ENCODE measurements around the gene RAD9B. TPM values are rescaled to one million over a fixed set of nuclear protein-coding genes. Genes with fewer than 3 reads are reported as not detected.
"Not testable (repeated sequence)": the region's sequence is repeated elsewhere in the genome, so short reads cannot be mapped to it uniquely, and the experiment has no call there.

Gene RAD9B
- total RNA-seq, 1 donor from 2014 or later = 0.26 TPM

DNA sequence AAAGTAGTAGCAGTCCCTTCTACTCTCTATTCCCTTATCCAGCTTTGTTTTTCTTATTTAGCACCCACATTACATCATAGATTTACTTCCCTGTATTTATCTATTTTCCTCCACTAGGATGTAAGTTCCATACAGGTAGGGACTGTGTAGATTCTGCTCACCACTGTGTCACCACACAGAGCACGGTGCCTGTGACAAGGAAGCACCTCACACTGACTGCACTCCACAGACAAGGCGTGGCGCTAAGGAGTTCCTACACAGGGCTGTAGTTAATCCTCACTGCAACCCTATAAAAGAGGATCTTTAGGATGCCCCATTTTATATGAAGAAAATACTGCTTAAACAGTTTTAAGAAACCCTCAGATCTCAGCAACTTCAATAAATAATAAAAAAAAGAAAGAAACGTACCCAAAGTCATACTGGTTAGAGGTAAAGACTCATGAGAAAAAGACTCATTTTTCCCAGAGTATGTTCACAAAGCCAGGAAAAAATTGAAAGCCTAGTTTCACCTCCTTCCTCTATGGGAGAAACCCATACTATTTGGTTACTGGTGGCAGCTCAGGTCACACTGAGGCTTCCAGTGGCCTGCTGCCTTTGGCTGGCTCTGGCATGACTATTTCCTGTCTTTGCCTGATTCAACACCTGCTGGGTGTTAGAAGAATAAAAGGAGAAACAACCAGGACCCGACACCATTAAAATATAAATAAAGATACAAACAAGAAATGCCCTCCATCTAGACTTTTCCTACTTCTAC, 36.9 kb downstream of the RAD9B start:
- no peak for TF ChIP-seq CTCF (IDR thresholded peaks at IDR 0.05; ENCODE audit: insufficient read depth, low read length, severe bottlenecking)
- no peak for FAIRE-seq
- H3K36me3 ChIP-seq (ENCODE audit: control insufficient read depth, insufficient read depth, low read length) = peaks cover 7% of the 10 kb centered on the region

GRCh38 chr12:110540048-110540447, 37.9 kb downstream of the RAD9B start:
- Histone ChIP-seq H3K4me3 (ENCODE audit: low read depth, low read length) (no peak overlapping the region), H3K36me3 (ENCODE audit: control insufficient read depth, insufficient read depth, low read length) (peaks cover 7% of the 10 kb centered on the region), H3K27me3 (ENCODE audit: control insufficient read depth, insufficient read depth, low read length) (no peaks in the 10 kb centered on the region)
- no peak for FAIRE-seq
- no peak for DNase-seq (ENCODE audit: low read depth)
- TF ChIP-seq CTCF (IDR thresholded peaks at IDR 0.05; ENCODE audit: insufficient read depth, low read length, severe bottlenecking) = no peak

More for the DNA sequence above, 36.9 kb downstream of the RAD9B start:
- no peak overlapping the region for H3K4me3 ChIP-seq (ENCODE audit: low read depth, low read length)
- DNase-seq (ENCODE audit: low read depth) = no peak
- H3K27me3 ChIP-seq (ENCODE audit: control insufficient read depth, insufficient read depth, low read length) = no peaks in the 10 kb centered on the region

GRCh38 chr12:110543252-110543959, 41.3 kb downstream of the RAD9B start:
- no peaks in the 10 kb centered on the region for H3K27me3 ChIP-seq (ENCODE audit: control insufficient read depth, insufficient read depth, low read length)
- peaks cover 2% of the 10 kb centered on the region for H3K36me3 ChIP-seq (ENCODE audit: control insufficient read depth, insufficient read depth, low read length)
- no peak for TF ChIP-seq CTCF (IDR thresholded peaks at IDR 0.05; ENCODE audit: insufficient read depth, low read length, severe bottlenecking)
- FAIRE-seq = no peak
- peak; percentile 92 for DNase-seq (ENCODE audit: low read depth)
- H3K4me3 ChIP-seq (ENCODE audit: low read depth, low read length) = no peak overlapping the region

DNA sequence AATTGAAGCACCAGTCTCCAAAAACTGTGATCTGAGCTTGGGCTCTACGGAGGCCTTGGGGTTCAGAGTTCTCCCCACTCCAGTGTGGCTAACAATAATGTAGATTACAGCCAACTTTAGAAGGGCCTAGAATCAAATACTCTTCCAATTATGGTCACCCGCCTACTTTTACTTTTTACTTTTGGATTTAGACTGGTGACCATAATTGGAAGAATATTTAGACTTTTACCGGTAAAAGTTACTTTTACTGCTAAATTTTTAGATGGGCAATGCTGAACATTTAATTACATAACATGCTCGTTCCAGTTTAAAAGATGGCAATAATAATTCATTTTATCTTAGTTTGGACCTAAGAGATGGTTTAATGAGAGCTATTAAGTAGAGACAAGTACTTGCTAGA, 41.8 kb downstream of the RAD9B start:
- no peak for DNase-seq (ENCODE audit: low read depth)
- H3K27me3 ChIP-seq (ENCODE audit: control insufficient read depth, insufficient read depth, low read length) = no peaks in the 10 kb centered on the region
- TF ChIP-seq CTCF (IDR thresholded peaks at IDR 0.05; ENCODE audit: insufficient read depth, low read length, severe bottlenecking) = no peak
- no peak overlapping the region for H3K4me3 ChIP-seq (ENCODE audit: low read depth, low read length)
- H3K36me3 ChIP-seq (ENCODE audit: control insufficient read depth, insufficient read depth, low read length) = peaks cover 1% of the 10 kb centered on the region
- FAIRE-seq = no peak

- peak; percentile 28 for FAIRE-seq
These were observed 43.1 kb downstream of the RAD9B start for GRCh38 chr12:110545259-110545658.

DNA sequence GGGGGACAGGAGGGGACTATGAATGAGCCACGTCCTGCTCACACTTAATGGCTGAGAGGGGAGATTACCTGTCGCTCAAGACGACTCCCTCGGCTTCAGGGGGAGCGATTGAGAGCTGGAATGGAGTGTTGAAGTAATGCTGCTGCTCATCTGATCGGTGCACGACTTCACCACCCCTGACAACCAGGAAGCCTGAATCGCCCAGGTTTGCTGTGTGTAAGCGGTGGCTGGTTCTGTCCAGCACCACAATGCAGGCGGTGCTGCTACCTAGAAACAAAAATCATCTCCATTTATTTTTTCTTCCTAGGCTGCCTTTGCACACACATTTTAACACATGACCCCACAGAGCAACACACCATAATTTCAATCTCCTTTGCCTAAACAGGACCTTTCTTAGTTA, 43.7 kb downstream of the RAD9B start:
- Histone ChIP-seq H3K36me3 (ENCODE audit: control insufficient read depth, insufficient read depth, low read length) (peaks cover 1% of the 10 kb centered on the region), H3K27me3 (ENCODE audit: control insufficient read depth, insufficient read depth, low read length) (no peaks in the 10 kb centered on the region), H3K4me3 (ENCODE audit: low read depth, low read length) (no peak overlapping the region)
- TF ChIP-seq CTCF (IDR thresholded peaks at IDR 0.05; ENCODE audit: insufficient read depth, low read length, severe bottlenecking) = no peak
- FAIRE-seq (no peak), DNase-seq (ENCODE audit: low read depth) (no peak)

More at GRCh38 chr12:110545259-110545658, 43.1 kb downstream of the RAD9B start:
- not testable (repeated sequence) for H3K4me3 ChIP-seq (ENCODE audit: low read depth, low read length); H3K36me3 ChIP-seq (ENCODE audit: control insufficient read depth, insufficient read depth, low read length); H3K27me3 ChIP-seq (ENCODE audit: control insufficient read depth, insufficient read depth, low read length)
- DNase-seq (ENCODE audit: low read depth) = peak; percentile 99

All from bronchial epithelial cell (primary cell).